Activated CD8-positive, alpha-beta memory T cell treated with anti-CD3 and anti-CD28 coated beads for 36 hours (primary cell): ENCODE measurements around the gene TUBGCP2. TPM values are rescaled to one million over a fixed set of nuclear protein-coding genes. Genes with fewer than 3 reads are reported as not detected.
"Not testable (repeated sequence)": the region's sequence is repeated elsewhere in the genome, so short reads cannot be mapped to it uniquely, and the experiment has no call there.

Source experiments
- CTCF ChIA-PET: fragments of 350-600 bp; sonication (Branson Sonifier 250); formaldehyde crosslinking; loops from one replicate; lab custom pipeline; 2021; ENCODE audit warnings: antibody characterized with exemption; lab: Charles Lee
- POLR2A ChIA-PET: fragments of 350-600 bp; sonication (Branson Sonifier 250); formaldehyde crosslinking; loops from one replicate; lab custom pipeline; 2021; ENCODE audit warnings: antibody characterized with exemption; lab: Charles Lee
- total RNA-seq, 2 experiments: library from RNA; stranded (reverse); gene quantifications; one replicate each; pipeline ENCODE4 v1.2.3, GENCODE V29; 2021

TUBGCP2 gene
- total RNA-seq, 2 experiments from 2014 or later, result 59.3 to 69.1 TPM

DNA sequence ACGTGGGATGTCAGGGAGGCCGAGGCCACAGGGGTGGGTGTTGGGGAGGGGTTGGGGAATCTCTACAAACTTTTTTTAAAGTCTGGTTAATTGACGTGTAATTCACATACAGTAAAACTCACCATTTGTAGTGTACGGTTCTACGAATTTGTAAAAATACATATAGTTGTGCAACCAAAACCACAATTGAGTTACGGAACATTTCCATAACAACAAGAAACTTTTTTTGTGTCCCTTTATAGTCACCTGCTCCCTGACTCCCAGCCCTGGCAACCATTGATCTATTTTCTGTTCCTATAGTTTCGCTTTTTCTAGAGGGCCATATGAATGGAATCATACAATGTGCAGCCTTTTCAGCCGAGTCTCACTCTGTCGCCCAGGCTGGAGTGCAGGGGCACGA is 73.9 kb downstream of the TUBGCP2 start:
- CTCF ChIA-PET, result not testable (repeated sequence)
- POLR2A ChIA-PET, result interaction anchor here (0.6 kb wide), 1 partner anchor 26 kb away, joined by 3 read pairs; no protein-coding TSS in a partner anchor

DNA sequence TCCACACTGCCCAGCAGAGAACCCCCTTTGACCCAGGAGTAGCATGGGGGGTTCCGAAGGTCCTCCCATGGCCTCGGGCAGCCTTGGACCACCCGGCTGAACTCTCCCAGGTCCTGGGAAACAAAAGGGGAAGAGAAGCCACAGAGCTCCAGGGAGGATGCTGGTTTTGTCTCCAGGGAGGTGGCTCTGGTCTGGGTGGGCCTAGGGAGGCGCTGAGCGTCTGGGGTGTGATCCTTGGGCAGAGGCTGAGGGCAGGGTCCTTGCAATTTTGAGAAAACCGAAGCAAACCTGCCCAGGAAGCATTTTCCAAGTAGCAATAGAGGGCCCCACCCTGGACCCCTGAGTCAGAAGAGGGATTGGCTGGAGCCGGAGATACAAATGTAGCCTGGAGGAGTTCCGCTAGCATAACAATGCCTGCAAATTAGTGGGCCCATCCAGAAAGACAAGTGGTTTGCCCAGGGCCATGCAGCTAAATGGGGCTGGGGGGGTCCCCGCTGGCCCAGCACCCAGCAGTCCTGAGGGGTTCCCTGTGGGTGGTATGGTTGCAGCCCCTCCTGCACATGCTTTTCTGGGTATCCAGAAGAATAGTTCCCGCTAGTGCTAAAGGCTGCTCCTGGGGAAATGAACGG is 76.6 kb downstream of the TUBGCP2 start:
- ChIA-PET POLR2A (no interaction called here), CTCF (no interaction called here)

GRCh38 chr10:133231244-133231945 is 77.3 kb downstream of the TUBGCP2 start:
- POLR2A ChIA-PET, result no interaction called here
- CTCF ChIA-PET, result no interaction called here

DNA sequence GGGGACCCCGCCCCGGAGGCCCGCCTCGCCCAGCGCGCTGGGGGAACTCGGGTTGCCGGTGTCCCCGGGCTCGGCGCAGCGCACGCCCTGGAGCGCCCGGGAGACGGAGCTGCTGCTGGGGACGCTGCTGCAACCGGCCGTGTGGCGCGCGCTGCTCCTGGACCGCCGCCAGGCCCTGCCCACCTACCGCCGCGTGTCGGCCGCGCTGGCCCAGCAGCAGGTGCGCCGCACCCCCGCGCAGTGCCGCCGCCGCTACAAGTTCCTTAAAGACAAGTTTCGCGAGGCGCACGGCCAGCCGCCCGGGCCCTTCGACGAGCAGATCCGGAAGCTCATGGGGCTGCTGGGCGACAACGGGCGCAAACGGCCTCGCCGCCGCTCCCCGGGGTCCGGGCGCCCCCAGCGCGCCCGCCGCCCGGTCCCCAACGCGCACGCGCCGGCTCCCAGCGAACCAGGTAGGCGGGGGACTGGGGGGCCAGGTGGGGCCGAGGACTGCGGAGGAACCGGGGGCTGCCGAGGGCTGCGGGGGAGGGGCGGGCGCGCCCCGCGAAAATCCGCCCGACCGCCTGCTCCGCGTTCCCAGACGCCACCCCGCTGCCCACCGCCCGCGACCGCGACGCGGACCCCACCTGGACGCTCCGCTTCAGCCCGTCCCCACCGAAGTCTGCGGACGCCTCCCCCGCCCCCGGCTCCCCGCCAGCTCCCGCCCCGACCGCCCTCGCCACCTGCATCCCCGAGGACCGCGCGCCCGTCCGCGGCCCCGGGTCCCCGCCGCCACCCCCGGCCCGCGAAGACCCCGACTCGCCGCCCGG is 78.1 kb downstream of the TUBGCP2 start:
- POLR2A ChIA-PET, result no interaction called here
- CTCF ChIA-PET, result interaction anchor here (1.0 kb wide), 1 partner anchor 87 kb away, joined by 3 read pairs; no protein-coding TSS in a partner anchor

GRCh38 chr10:133230044-133230361 is 78.7 kb downstream of the TUBGCP2 start, which contains the start of gene UTF1:
TSS of gene UTF1 (plus strand) at chr10:133230217. CDS start at chr10:133230289, 72 bp downstream.
- POLR2A ChIA-PET, result no interaction called here
- CTCF ChIA-PET, result interaction anchor here (1.0 kb wide), 1 partner anchor 87 kb away, joined by 3 read pairs; no protein-coding TSS in a partner anchor

GRCh38 chr10:133229265-133230043 is 79.2 kb downstream of the TUBGCP2 start:
- POLR2A ChIA-PET, result no interaction called here
- CTCF ChIA-PET, result interaction anchor here (1.0 kb wide), 1 partner anchor 86 kb away, joined by 3 read pairs; no protein-coding TSS in a partner anchor

Other genes with a start within 250 kb of the TUBGCP2 start
- gene ADGRA1, start 220.9 kb downstream of the TUBGCP2 start, total RNA-seq, result not detected
- gene KNDC1, start 148.7 kb downstream of the TUBGCP2 start, total RNA-seq, result under 1 TPM; 0.17 to 0.25 TPM
- not detected for gene UTF1, start 78.7 kb downstream of the TUBGCP2 start, total RNA-seq
- gene VENTX, start 71.0 kb downstream of the TUBGCP2 start, total RNA-seq, result not detected
- gene ADAM8, start 32.0 kb downstream of the TUBGCP2 start, total RNA-seq, result 10 to 100 TPM; 68.5 to 70.1 TPM
- 10 to 100 TPM; 80.8 to 82.5 TPM for gene ZNF511, start within 50 bp of the TUBGCP2 start, total RNA-seq
- not detected for gene CALY, start 28.0 kb upstream of the TUBGCP2 start, total RNA-seq
- not detected for gene PRAP1, start 38.5 kb upstream of the TUBGCP2 start, total RNA-seq
- gene FUOM, start 49.1 kb upstream of the TUBGCP2 start, total RNA-seq, result 10 to 100 TPM; 31.2 to 33.7 TPM
- 10 to 100 TPM; 69.6 to 73.5 TPM for gene ECHS1, start 64.5 kb upstream of the TUBGCP2 start, total RNA-seq
- gene PAOX, start 70.4 kb upstream of the TUBGCP2 start, total RNA-seq, result 1 to 10 TPM; 5.2 to 5.6 TPM
- gene MTG1, start 85.3 kb upstream of the TUBGCP2 start, total RNA-seq, result 10 to 100 TPM; 54.2 to 54.7 TPM
- gene SPRN, start 115.8 kb upstream of the TUBGCP2 start, total RNA-seq, result not detected
- 1 to 10 TPM in 1 of 2 experiments, under 1 TPM in 1; 0.93 to 1.3 TPM for gene SCART1, start 145.1 kb upstream of the TUBGCP2 start, total RNA-seq
- gene CYP2E1, start 218.5 kb upstream of the TUBGCP2 start, total RNA-seq, result under 1 TPM in 1 of 2 experiments, not detected in 1; 0.44 TPM